PC-9 (cell line): ENCODE results near the gene RNF183. TPM values are rescaled to one million over a fixed set of nuclear protein-coding genes. Genes with fewer than 3 reads are reported as not detected.

Source experiments
- BruUV-seq: library from RNA; stranded (reverse); fragments of 400-500 nt; replicated peaks from 2 replicates; lab custom pipeline; 2021; lab: Mats Ljungman, UMichigan
- CTCF ChIA-PET: fragments of 300-600 bp; sonication (Branson Sonifier 250); formaldehyde crosslinking; loops from one replicate; lab custom pipeline; 2022; ENCODE audit warnings: antibody characterized with exemption; lab: Charles Lee
- POLR2A ChIA-PET: fragments of 300-600 bp; sonication (Branson Sonifier 250); formaldehyde crosslinking; loops from one replicate; lab custom pipeline; 2022; ENCODE audit warnings: antibody characterized with exemption; ENCODE audit not compliant: unreplicated experiment; lab: Charles Lee
- DNase-seq, 2 experiments: peaks; one replicate each; pipeline versions ENCODE4 v3.0.0 to v3.0.0-alpha.2; 2015 to 2022; ENCODE audit warnings: mixed read lengths in 1 of 2
- H2AFZ ChIP-seq: fragments of 200-600 bp; sonication (generic); 2 replicates; pipeline ENCODE4 v1.8.1; 2017; ENCODE audit warnings: antibody characterized with exemption
- H3F3A ChIP-seq: fragments of 200-600 bp; sonication (generic); 2 replicates; pipeline ENCODE4 v1.8.1; 2017; ENCODE audit warnings: antibody characterized with exemption, mild to moderate bottlenecking, low read depth; ENCODE audit not compliant: insufficient read depth
- H3K27ac ChIP-seq: fragments of 200-600 bp; sonication (generic); 2 replicates; pipeline ENCODE4 v1.6.1; 2016; ENCODE audit warnings: mixed run types
- H3K27me3 ChIP-seq: fragments of 200-600 bp; sonication (generic); 2 replicates; pipeline ENCODE4 v1.6.1; 2016; ENCODE audit warnings: low read depth, mixed run types; ENCODE audit not compliant: insufficient read depth
- H3K36me3 ChIP-seq: fragments of 200-600 bp; sonication (generic); 2 replicates; pipeline ENCODE4 v1.6.1; 2016; ENCODE audit warnings: low read depth, mixed run types
- H3K4me1 ChIP-seq: fragments of 200-600 bp; sonication (generic); replicated peaks from 2 replicates; pipeline ENCODE4 v1.6.1; 2016; ENCODE audit warnings: mixed run types; ENCODE audit not compliant: insufficient read depth
- H3K4me2 ChIP-seq: fragments of 200-600 bp; sonication (generic); 2 replicates; pipeline ENCODE4 v1.6.1; 2017; ENCODE audit warnings: mixed run types
- H3K4me3 ChIP-seq: fragments of 200-600 bp; sonication (generic); 2 replicates; pipeline ENCODE4 v1.6.1; 2016; ENCODE audit warnings: mixed run types
- H3K79me2 ChIP-seq: fragments of 200-600 bp; sonication (generic); 2 replicates; pipeline ENCODE4 v1.6.1; 2017; ENCODE audit warnings: low read depth, mixed run types
- H3K9me2 ChIP-seq: fragments of 200-600 bp; sonication (generic); 2 replicates; pipeline ENCODE4 v1.8.1; 2017; ENCODE audit warnings: mild to moderate bottlenecking; ENCODE audit not compliant: insufficient read depth
- H3K9me3 ChIP-seq: fragments of 200-600 bp; sonication (generic); 2 replicates; pipeline ENCODE4 v1.8.1; 2016; ENCODE audit warnings: low read depth; ENCODE audit not compliant: insufficient read depth
- H4K20me1 ChIP-seq: fragments of 200-600 bp; sonication (generic); 2 replicates; pipeline ENCODE4 v1.8.1; 2017; ENCODE audit not compliant: insufficient read depth
- EZH2 ChIP-seq: fragments of 200-600 bp; sonication (generic); IDR thresholded peaks from 2 replicates; pipeline ENCODE4 v1.8.0; 2017; ENCODE audit warnings: antibody characterized with exemption, low read depth
- intact Hi-C: fragments of 100-400 bp; cut with micrococcal nuclease; formaldehyde crosslinking; loops from one replicate; pipeline ENCODE4 v1.10.0; 2022; ENCODE audit not compliant: unreplicated experiment
- total RNA-seq: library from RNA; stranded (reverse); gene quantifications from 2 replicates; pipeline ENCODE4 v1.2.3, GENCODE V29; 2021
- TF ChIP-seq, protein P1 (sequence below): fragments of 200-600 bp; sonication (generic); conservative IDR thresholded peaks from 2 replicates; pipeline ENCODE4 v1.6.1; 2017; ENCODE audit warnings: mixed run types, antibody characterized with exemption, mild to moderate bottlenecking, moderate library complexity

The RNF183 gene
- total RNA-seq, 1 experiment from 2014 or later, result 0.92 TPM

DNA sequence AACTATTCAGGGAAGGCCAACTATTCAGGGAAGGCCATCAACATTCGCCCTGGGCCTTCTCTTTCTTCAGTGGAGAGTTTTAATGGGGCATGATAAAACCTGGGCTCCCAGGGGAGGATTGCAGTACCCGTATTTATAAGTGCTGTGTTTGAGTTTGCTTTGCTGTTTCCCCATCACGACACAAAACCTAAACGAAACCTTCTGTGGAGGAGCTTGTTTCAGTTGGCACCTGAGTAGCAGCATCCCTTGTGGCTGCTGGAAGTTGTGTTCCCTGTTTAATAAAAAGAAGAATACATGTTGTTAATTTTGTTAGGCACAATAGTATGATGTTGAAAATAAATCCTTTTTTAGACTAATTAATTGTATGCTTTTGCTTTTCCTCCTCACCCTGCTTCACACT, 28.6 kb upstream of the RNF183 start:
- TF ChIP-seq, protein P1, sequence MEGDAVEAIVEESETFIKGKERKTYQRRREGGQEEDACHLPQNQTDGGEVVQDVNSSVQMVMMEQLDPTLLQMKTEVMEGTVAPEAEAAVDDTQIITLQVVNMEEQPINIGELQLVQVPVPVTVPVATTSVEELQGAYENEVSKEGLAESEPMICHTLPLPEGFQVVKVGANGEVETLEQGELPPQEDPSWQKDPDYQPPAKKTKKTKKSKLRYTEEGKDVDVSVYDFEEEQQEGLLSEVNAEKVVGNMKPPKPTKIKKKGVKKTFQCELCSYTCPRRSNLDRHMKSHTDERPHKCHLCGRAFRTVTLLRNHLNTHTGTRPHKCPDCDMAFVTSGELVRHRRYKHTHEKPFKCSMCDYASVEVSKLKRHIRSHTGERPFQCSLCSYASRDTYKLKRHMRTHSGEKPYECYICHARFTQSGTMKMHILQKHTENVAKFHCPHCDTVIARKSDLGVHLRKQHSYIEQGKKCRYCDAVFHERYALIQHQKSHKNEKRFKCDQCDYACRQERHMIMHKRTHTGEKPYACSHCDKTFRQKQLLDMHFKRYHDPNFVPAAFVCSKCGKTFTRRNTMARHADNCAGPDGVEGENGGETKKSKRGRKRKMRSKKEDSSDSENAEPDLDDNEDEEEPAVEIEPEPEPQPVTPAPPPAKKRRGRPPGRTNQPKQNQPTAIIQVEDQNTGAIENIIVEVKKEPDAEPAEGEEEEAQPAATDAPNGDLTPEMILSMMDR, result no peak
- TF ChIP-seq EZH2, result no peak
- Histone ChIP-seq H3F3A (0 out of 2 replicates have a peak, but pooled peaks cover 4% of the 10 kb centered on the region), H3K4me2 (no peak overlapping the region), H2AFZ (no peak overlapping the region), H3K36me3 (no peaks in the 10 kb centered on the region), H3K4me1 (no peaks in the 10 kb centered on the region), H4K20me1 (no peaks in the 10 kb centered on the region), H3K27me3 (no peaks in the 10 kb centered on the region), H3K4me3 (no peak overlapping the region), H3K79me2 (no peaks in the 10 kb centered on the region), H3K27ac (no peak overlapping the region), H3K9me3 (no peaks in the 10 kb centered on the region), H3K9me2 (no peaks in the 10 kb centered on the region)
- CTCF ChIA-PET, result no interaction called here
- POLR2A ChIA-PET, result no interaction called here
- no peak for DNase-seq
- no TSS peak for BruUV-seq
- intact Hi-C loops, result no loop called here

DNA sequence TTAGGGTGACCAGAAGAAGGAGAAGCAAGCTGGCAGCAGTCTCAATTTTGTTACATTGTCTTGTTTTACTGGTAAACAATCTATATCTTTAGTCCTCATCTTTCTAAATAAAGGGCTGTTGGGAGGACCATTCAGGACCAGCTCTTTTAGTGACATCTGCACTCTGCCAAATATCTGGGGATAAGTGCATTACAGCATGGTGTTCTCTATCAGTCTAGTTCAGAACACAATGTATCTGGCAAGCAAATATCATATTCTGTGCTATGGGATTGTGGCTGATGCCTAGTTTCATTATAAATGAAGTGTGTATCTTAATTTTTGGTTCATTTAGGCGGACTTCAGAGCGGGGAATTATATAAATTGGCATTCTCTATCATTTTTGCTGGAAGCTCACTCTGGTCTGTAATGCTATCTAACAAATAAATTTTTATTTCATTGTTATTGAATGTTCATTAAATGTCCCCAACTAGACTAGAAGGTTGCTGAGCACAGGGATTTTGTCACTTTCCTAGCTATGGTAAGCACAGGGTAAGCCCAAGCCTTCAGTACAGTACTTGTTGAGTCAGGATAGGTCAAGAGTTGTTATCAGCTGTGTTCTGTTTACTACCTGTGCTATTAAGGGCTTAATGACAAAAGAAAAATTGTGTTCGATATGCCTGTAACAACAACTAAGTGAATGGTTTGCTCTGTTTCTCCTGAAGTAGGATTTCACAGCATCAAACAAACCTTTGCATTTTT, 25.0 kb upstream of the RNF183 start:
- no peaks in the 10 kb centered on the region for H4K20me1 ChIP-seq
- TF ChIP-seq, protein P1, result no peak
- TF ChIP-seq EZH2, result no peak
- no peak overlapping the region for H2AFZ ChIP-seq
- H3F3A ChIP-seq, result no peaks in the 10 kb centered on the region; the same call in 1 of the 2 replicates
- H3K27ac ChIP-seq, result no peak overlapping the region
- POLR2A ChIA-PET, result no interaction called here
- DNase-seq, result no peak
- H3K9me3 ChIP-seq, result no peaks in the 10 kb centered on the region
- no TSS peak for BruUV-seq
- no peaks in the 10 kb centered on the region for H3K4me1 ChIP-seq
- no peaks in the 10 kb centered on the region for H3K79me2 ChIP-seq
- no peak overlapping the region for H3K4me3 ChIP-seq
- no peaks in the 10 kb centered on the region for H3K9me2 ChIP-seq
- H3K36me3 ChIP-seq, result no peaks in the 10 kb centered on the region
- CTCF ChIA-PET, result no interaction called here
- no peaks in the 10 kb centered on the region for H3K27me3 ChIP-seq
- H3K4me2 ChIP-seq, result no peak overlapping the region
- intact Hi-C loops, result no loop called here

DNA sequence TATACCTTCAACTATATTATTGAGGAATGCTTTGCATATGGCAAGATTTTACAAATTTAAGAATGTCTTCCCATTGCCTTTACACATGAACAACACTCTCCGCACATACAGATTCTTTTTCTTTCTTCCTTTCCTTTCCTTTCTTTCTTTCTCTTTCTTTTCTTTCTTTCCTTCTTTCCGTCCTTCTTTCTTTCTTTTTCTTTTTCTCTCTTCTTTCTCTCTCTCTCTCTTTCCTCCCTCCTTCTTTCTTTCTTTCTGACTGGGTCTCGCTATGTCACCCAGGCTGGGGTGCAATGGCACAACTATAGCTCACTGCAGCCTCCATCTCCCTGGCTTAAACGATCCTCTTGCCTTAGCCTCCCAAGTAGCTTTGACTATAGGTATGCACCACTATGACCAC, 23.1 kb upstream of the RNF183 start:
- Histone ChIP-seq H3K27me3 (no peaks in the 10 kb centered on the region), H3K36me3 (no peaks in the 10 kb centered on the region), H3K27ac (no peak overlapping the region), H3K4me3 (no peak overlapping the region), H3K9me2 (no peaks in the 10 kb centered on the region), H2AFZ (no peak overlapping the region), H4K20me1 (no peaks in the 10 kb centered on the region), H3K4me1 (no peaks in the 10 kb centered on the region), H3F3A (no peaks in the 10 kb centered on the region; the same call in 1 of the 2 replicates), H3K79me2 (no peaks in the 10 kb centered on the region), H3K4me2 (no peak overlapping the region), H3K9me3 (no peaks in the 10 kb centered on the region)
- BruUV-seq, result no TSS peak
- intact Hi-C loops, result no loop called here
- ChIA-PET POLR2A (no interaction called here), CTCF (no interaction called here)
- DNase-seq, result no peak
- no peak for TF ChIP-seq EZH2
- TF ChIP-seq, protein P1, result no peak
